Measurements from ENCODE around the gene ENHO.

ENHO gene

GRCh38 chr9:34546102-34546833, 23.5 kb upstream of the ENHO start:
- H3K4me3 ChIP-seq (replicated peaks; ENCODE audit: insufficient read depth, low read length): no peak overlapping the region

GRCh38 chr9:34545497-34545896, 22.7 kb upstream of the ENHO start:
- DNase-seq (ENCODE audit: low read depth in 1 of 2, low spot score in 1 of 2): no peak
- Histone ChIP-seq H3K27ac (replicated peaks) (no peak overlapping the region), H3K27me3 (ENCODE audit: insufficient read depth, poor library complexity, severe bottlenecking) (peaks cover 6% of the 10 kb centered on the region), H3K4me3 (replicated peaks; ENCODE audit: insufficient read depth, low read length) (no peak overlapping the region)
- TF ChIP-seq REST (IDR thresholded peaks at IDR 0.05; ENCODE audit: insufficient replicate concordance, low read depth) (no peak), CTCF (IDR thresholded peaks at IDR 0.05; ENCODE audit: insufficient read depth, low read length) (no peak), POLR2AphosphoS5 (IDR thresholded peaks at IDR 0.05; ENCODE audit: low read depth) (no peak), GABPA (IDR thresholded peaks at IDR 0.05; ENCODE audit: low read depth) (no peak), SPI1 (IDR thresholded peaks at IDR 0.05; ENCODE audit: borderline replicate concordance, low read depth) (no peak)

More at GRCh38 chr9:34546102-34546833, 23.5 kb upstream of the ENHO start:
- TF ChIP-seq SPI1 (IDR thresholded peaks at IDR 0.05; ENCODE audit: borderline replicate concordance, low read depth): no peak
- TF ChIP-seq POLR2AphosphoS5 (IDR thresholded peaks at IDR 0.05; ENCODE audit: low read depth): no peak
- no peak for TF ChIP-seq CTCF (IDR thresholded peaks at IDR 0.05; ENCODE audit: insufficient read depth, low read length)
- no peak for TF ChIP-seq GABPA (IDR thresholded peaks at IDR 0.05; ENCODE audit: low read depth)
- TF ChIP-seq REST (IDR thresholded peaks at IDR 0.05; ENCODE audit: insufficient replicate concordance, low read depth): no peak
- DNase-seq (ENCODE audit: low read depth in 1 of 2, low spot score in 1 of 2): no peak
- Histone ChIP-seq H3K27me3 (ENCODE audit: insufficient read depth, poor library complexity, severe bottlenecking) (peaks cover 6% of the 10 kb centered on the region), H3K27ac (replicated peaks) (no peak overlapping the region)

GRCh38 chr9:34544035-34544434, 21.2 kb upstream of the ENHO start:
- no peak for DNase-seq (ENCODE audit: low read depth in 1 of 2, low spot score in 1 of 2)
- Histone ChIP-seq H3K27me3 (ENCODE audit: insufficient read depth, poor library complexity, severe bottlenecking) (peaks cover 6% of the 10 kb centered on the region), H3K27ac (replicated peaks) (no peak overlapping the region), H3K4me3 (replicated peaks; ENCODE audit: insufficient read depth, low read length) (no peak overlapping the region)
- TF ChIP-seq REST (IDR thresholded peaks at IDR 0.05; ENCODE audit: insufficient replicate concordance, low read depth): no peak
- no peak for TF ChIP-seq SPI1 (IDR thresholded peaks at IDR 0.05; ENCODE audit: borderline replicate concordance, low read depth)
- TF ChIP-seq POLR2AphosphoS5 (IDR thresholded peaks at IDR 0.05; ENCODE audit: low read depth): no peak
- TF ChIP-seq CTCF (IDR thresholded peaks at IDR 0.05; ENCODE audit: insufficient read depth, low read length): no peak
- no peak for TF ChIP-seq GABPA (IDR thresholded peaks at IDR 0.05; ENCODE audit: low read depth)
